GM13977 (cell line): ENCODE measurements around the gene SMCO2.

Experiments
- DNase-seq: peaks from one replicate; pipeline ENCODE4 v3.0.0; 2012; ENCODE audit warnings: low spot score
- in situ Hi-C: fragments of 300-500 bp; cut with MboI; formaldehyde crosslinking; loops from one replicate; pipeline ENCODE4 v1.12.0; 2022; ENCODE audit warnings: low sequenced_read_pairs, low pct_unique_long_range_greater_than_20kb, mixed read lengths, inconsistent platforms; ENCODE audit not compliant: unreplicated experiment
- TF ChIP-seq, protein P1 (sequence below): IDR thresholded peaks from 2 replicates; pipeline ENCODE4 v1.5.1; 2012; ENCODE audit warnings: mild to moderate bottlenecking, control low read depth; ENCODE audit not compliant: insufficient read depth; ENCODE audit errors: extremely low read depth, missing control alignments

Gene SMCO2

DNA sequence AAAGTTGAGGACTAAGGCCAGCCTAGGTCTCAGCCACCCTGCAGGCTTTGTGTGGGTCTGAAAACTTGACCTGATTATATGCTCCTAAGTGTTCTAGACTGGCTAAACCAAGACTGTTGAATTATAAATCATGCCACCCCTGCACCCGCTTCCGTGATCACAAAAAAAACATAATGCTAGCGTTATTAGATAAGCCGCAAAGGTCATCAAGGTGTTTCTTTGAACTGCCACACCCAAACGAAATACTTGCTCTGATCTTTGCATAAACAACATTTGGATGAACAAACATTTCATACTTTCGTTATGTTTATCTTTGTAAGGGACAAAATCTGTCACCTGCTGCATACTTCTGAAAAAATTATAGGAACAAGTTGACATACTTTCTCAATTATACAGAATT, 2.5 kb downstream of the SMCO2 start:
- TF ChIP-seq, protein P1, sequence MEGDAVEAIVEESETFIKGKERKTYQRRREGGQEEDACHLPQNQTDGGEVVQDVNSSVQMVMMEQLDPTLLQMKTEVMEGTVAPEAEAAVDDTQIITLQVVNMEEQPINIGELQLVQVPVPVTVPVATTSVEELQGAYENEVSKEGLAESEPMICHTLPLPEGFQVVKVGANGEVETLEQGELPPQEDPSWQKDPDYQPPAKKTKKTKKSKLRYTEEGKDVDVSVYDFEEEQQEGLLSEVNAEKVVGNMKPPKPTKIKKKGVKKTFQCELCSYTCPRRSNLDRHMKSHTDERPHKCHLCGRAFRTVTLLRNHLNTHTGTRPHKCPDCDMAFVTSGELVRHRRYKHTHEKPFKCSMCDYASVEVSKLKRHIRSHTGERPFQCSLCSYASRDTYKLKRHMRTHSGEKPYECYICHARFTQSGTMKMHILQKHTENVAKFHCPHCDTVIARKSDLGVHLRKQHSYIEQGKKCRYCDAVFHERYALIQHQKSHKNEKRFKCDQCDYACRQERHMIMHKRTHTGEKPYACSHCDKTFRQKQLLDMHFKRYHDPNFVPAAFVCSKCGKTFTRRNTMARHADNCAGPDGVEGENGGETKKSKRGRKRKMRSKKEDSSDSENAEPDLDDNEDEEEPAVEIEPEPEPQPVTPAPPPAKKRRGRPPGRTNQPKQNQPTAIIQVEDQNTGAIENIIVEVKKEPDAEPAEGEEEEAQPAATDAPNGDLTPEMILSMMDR: no peak
- in situ Hi-C loops: no loop called here
- DNase-seq: no peak

DNA sequence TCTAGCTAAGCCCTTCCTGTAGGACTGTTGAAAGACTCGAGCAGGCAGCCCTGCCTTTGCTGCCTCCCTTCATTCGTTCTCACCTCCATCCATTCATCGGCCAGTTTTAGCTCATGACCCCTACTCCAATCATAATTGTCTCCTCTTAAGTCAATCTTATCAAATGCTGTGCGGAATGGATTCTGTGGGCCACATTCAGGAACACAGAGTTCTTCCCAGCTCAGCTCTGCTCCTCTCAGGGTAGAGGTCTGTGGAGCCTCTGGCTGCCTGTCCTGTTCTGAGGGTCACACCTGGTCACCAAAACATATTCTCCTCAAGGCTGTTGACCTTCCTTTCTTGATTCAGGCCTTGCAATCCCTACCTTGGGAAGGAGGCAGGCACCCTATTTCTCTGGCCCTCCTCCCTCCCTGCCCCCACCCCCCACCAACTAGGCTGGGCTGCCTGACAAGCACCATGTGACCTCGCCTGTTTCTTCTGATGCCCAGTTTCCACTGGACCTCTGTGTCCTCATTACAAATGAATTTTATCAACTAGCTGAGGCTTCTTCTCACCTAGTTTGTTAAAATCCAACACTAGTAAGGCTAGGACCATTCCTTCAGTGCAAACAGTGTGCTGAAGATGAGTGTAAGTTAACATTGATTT, 3.5 kb downstream of the SMCO2 start:
- TF ChIP-seq, protein P1: no peak
- in situ Hi-C loops: no loop called here
- no peak for DNase-seq

DNA sequence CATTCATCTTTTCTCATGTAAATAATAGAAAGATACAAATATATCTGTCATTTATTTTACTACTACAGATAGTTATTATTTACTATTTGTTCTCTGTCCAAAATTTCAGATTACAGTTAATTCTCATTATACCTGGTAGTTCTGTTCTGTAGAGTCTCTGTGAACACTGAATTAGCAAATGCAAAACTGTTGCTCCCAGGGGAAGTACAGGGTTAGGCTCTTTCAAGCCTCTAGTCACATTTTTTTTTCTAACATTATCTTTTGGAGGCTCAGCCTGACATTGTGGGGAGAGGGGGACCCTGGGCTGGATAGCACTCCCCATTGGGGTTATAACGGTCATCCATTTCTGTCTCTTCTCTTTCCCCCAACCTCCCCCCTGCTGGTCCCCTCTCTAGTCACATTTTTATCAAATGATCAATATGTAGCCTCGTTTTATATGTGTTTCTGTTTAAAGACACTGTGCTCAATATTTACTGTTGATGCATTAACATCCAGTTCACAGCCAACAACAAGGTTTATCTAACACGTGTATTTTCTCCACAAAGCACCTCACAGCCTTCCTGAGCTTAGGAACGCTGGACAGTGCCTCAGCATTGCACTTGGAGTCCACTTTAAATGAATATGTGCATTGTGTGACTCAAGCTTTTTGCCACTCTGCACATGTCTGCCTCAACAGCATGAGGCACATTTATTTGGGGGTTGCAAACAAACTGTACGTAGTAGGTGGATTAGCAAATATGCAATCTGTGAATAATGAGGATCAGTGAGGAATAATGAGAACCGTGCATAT, 4.7 kb downstream of the SMCO2 start:
- no peak for DNase-seq
- TF ChIP-seq, protein P1: no peak
- in situ Hi-C loops: no loop called here

DNA sequence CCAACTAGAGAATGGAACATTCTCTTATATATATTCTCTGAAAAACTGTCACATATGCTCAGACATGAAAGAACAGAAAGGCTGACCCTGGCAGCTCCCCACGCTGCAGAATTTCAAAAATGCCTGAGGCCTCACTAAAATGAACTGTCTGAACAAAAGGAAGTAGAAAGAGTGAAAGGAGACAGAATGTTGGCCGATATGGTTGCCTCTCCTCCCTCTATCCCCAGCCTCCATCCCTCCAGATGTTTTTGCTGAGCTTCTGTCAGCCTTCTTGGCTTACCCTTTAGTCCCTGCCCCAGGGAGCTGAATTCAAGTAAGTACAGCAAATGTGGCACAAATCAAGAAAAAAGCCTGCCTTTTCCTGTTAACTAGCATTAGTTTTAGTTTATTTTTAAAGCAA, 6.9 kb downstream of the SMCO2 start:
- no peak for DNase-seq
- in situ Hi-C loops: no loop called here
- TF ChIP-seq, protein P1: no peak

DNA sequence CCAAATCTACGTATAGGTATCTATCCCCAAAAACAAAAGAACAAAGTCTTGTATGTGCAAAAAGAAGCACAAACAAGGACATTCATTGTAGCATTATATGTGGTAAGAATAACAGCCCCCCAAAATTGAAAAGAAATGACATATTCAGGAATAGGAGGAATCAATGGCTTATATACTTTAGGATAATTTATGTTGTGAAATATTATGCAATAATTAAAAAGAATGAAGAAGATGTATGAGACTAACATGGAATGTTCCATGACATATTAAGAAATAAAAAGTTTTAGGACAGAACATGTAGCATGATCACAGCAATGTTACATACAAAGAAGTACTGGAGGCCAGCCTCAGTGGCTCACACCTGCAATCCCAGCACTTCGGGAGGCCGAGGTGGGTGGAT, 9.1 kb downstream of the SMCO2 start:
- TF ChIP-seq, protein P1: no peak
- no peak for DNase-seq
- in situ Hi-C loops: no loop called here

DNA sequence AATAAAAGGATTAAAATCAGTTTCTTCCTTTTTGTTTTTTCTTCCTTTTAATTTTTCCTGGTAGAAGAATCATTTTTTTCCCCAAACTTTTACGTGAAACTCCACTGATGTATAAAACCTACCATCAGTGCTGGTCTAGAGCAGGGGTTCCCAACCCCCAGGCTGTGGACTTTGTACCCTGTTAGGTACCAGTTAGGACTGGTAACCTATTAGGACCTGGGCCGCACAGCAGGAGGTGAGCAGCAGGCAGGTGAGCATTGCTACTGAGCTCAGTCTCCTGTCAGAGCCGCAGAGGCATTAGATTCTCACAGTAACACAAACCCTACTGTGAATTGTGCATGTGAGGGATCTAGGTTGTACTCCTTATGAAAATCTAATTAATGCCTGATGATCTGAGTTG, 10.1 kb downstream of the SMCO2 start:
- TF ChIP-seq, protein P1: no peak
- in situ Hi-C loops: no loop called here
- no peak for DNase-seq
